GM13976 (cell line): Measurements from ENCODE around the gene IL17RB.

Experiments used
- DNase-seq: peaks from one replicate; pipeline ENCODE4 v3.0.0; 2012; ENCODE audit warnings: low spot score
- in situ Hi-C: fragments of 300-500 bp; cut with MboI; formaldehyde crosslinking; loops from one replicate; pipeline ENCODE4 v1.12.0; 2022; ENCODE audit warnings: low sequenced_read_pairs, mixed read lengths, inconsistent platforms; ENCODE audit not compliant: unreplicated experiment
- TF ChIP-seq, protein P1 (sequence below): IDR thresholded peaks from 2 replicates; pipeline ENCODE4 v1.5.1; 2012; ENCODE audit warnings: borderline replicate concordance, mild to moderate bottlenecking; ENCODE audit not compliant: insufficient read depth; ENCODE audit errors: extremely low read depth, missing control alignments, control extremely low read depth

Gene IL17RB

GRCh38 chr3:53817809-53818208, 28.6 kb upstream of the IL17RB start:
- in situ Hi-C loops = no loop called here
- no peak for DNase-seq
- TF ChIP-seq, protein P1, sequence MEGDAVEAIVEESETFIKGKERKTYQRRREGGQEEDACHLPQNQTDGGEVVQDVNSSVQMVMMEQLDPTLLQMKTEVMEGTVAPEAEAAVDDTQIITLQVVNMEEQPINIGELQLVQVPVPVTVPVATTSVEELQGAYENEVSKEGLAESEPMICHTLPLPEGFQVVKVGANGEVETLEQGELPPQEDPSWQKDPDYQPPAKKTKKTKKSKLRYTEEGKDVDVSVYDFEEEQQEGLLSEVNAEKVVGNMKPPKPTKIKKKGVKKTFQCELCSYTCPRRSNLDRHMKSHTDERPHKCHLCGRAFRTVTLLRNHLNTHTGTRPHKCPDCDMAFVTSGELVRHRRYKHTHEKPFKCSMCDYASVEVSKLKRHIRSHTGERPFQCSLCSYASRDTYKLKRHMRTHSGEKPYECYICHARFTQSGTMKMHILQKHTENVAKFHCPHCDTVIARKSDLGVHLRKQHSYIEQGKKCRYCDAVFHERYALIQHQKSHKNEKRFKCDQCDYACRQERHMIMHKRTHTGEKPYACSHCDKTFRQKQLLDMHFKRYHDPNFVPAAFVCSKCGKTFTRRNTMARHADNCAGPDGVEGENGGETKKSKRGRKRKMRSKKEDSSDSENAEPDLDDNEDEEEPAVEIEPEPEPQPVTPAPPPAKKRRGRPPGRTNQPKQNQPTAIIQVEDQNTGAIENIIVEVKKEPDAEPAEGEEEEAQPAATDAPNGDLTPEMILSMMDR = no peak

DNA sequence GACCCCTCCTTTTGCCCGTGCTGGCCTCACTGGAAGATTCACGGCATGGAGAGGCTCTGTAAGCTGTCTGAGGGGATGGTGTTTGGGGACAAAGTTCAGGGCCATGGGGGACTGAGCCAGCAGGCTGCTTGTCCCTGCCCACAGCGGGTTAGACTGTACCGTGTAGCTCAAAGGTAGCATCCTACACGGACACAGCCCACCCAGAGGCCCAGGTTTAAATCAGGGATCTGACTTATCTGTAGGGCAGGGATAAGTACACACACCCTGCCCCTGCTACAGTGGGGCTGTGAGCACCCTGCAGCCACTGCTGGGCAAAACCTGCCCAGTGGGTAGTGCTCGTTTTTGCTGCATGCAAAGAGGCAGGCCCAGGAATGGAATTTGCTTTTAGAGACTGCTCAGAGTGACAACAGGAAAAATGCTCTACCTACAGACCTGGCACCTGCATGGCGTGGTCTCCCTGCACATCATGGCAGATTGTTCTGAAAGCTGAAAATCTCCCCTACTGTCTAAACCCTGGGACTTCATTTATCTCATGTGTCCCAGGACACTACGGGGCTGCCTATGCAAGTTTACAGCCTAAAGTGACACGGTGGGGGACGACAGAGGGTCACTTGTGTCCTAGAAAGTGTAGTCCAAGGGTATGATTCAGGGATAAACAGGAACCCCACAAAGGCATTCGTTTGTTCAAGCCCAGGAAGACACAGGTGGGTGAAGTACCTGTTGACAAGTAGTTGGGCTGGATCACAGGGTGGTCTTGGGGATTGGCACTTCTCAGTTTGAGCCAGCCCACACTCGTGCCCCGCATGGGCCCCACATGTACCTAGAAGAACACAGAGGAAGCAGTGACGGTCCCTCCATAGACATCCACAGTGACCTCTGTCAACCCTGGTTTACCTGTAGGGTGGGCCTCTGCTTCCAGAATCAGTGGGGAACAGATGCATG, 27.9 kb upstream of the IL17RB start:
- DNase-seq = no peak
- in situ Hi-C loops = no loop called here
- TF ChIP-seq, protein P1 = no peak

- in situ Hi-C loops = no loop called here
- TF ChIP-seq, protein P1 = no peak
- no peak for DNase-seq
These were observed 27.1 kb upstream of the IL17RB start for GRCh38 chr3:53819163-53819868.

DNA sequence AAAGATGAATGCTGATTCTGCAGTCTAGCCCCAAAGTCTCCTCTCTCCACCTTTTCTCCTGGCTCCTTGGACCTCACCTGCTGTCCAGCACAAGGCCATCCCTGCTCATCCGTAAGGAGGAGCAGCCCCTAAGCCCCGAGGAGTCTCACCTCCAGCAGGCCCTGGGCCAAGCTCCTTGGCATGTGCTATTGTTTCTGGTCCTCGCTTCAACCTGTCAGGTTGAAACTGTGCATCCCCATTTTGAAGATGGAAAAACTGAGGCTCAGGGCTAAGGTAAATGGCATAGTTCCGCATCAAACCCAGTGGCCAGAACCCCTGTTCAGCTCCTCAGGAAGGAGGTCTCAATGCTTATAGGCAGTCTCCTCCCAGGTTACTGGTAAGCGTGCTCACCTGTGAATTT, 26.3 kb upstream of the IL17RB start:
- TF ChIP-seq, protein P1 = no peak
- in situ Hi-C loops = no loop called here
- no peak for DNase-seq

DNA sequence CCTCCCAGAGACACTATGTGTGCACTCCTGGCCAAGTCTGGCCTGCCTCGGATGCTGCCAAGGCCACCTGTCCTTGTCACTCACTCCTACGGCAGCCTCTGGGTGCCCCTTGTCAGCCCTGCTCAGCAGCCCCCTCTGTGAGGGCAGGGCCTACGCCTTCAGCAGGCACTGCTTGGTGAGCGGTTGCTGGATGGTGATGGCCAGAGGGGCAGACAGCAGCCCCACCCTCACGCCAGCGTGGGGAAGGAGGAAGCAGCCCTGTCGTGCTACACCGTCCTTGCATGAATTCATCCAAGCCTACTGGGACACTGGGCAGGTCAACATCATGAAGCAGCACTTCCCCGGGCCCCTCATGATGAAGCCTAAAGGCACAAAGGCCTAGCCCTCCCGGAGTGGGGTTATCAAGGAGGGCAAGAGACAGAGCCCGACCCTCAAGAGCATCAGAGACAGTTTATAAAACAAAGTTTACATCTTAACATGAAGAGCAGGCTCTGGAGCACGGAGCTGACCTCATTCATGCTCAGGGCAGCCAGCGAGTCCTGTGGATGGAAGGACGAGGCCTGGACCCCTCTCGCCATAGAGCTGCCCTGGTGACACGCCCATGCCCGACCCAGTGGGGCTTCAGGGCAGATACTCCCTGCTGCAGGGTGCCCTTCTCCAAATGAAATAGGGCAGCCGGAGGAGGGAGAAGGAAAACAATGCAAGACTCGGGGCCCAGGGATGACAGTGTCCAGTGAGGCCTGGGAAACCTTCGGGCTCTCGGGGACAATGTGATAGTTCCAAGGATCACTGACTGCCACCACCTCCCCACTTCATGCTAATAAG, 25.4 kb upstream of the IL17RB start:
- in situ Hi-C loops = no loop called here
- no peak for DNase-seq
- TF ChIP-seq, protein P1 = no peak

DNA sequence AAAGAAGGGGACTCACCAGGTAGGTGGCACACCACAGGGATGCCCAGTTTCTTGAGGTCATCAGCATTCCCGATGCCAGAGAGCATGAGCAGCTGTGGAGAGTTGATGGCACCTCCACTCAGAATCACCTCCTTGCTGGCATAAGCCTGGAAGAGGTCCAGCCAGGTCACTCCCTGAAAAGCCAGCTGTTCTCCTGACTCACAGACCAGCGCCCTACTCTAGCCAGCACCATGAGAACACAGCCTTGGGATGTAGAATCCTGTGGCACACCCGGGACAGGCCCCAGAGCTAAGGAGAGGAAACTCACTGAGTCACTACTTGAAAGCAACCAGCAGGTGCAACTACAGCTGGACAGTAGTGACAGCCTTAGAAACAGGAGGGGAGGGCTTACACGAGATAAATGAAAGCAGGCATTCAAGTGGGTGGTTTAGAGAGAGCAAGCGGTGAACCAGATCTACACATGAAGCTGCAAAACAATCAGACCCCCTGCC, 24.7 kb upstream of the IL17RB start:
- in situ Hi-C loops = no loop called here
- no peak for DNase-seq
- TF ChIP-seq, protein P1 = no peak
